Vagina (tissue), 2 donors: ENCODE results near the gene GPATCH4.

Experiments
- POLR2A ChIP-seq, 2 donors: fragments of 450-650 bp; IDR thresholded peaks; one replicate each; pipeline ENCODE4 v1.6.1; 2017; ENCODE audit warnings: antibody characterized with exemption in 2 of 2, mild to moderate bottlenecking in 2 of 2, moderate library complexity in 2 of 2
- TF ChIP-seq, protein P1 (sequence below), 3 experiments: fragments of 450-650 bp in 2 of 3; fragments of 200-600 bp in 1 of 3; sonication (generic) in 1 of 3; IDR thresholded peaks; one replicate each; pipeline ENCODE4 v1.5.1; 2017 to 2019; ENCODE audit warnings: antibody characterized with exemption in 3 of 3, mild to moderate bottlenecking in 2 of 3, moderate library complexity in 2 of 3

DNA sequence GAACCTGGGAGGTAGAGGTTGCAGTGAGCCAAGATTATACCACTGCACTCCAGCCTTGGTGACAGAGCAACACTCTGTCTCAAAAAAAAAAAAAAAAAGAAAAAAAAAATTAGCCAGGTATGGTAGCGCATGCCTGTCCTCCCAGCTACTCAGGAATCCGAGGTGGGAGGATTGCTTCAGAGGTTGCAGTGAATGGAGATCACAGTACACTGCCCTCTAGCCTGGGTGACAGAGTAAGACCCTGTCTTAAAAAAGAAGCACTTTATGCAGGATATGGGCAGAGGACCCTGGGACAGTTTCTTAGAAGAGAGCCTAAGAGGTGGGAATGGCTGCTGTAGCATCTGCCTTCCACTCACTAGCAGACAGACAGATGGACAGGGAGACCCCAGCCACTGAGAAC is 51.9 kb downstream of the GPATCH4 start:
- TF ChIP-seq, protein P1, sequence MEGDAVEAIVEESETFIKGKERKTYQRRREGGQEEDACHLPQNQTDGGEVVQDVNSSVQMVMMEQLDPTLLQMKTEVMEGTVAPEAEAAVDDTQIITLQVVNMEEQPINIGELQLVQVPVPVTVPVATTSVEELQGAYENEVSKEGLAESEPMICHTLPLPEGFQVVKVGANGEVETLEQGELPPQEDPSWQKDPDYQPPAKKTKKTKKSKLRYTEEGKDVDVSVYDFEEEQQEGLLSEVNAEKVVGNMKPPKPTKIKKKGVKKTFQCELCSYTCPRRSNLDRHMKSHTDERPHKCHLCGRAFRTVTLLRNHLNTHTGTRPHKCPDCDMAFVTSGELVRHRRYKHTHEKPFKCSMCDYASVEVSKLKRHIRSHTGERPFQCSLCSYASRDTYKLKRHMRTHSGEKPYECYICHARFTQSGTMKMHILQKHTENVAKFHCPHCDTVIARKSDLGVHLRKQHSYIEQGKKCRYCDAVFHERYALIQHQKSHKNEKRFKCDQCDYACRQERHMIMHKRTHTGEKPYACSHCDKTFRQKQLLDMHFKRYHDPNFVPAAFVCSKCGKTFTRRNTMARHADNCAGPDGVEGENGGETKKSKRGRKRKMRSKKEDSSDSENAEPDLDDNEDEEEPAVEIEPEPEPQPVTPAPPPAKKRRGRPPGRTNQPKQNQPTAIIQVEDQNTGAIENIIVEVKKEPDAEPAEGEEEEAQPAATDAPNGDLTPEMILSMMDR (IDR thresholded peaks at IDR 0.05) = no peak
- no peak for TF ChIP-seq POLR2A (IDR thresholded peaks at IDR 0.05)
